Large intestine (tissue), 3 donors: ENCODE data around the gene SUN5. TPM values are rescaled to one million over a fixed set of nuclear protein-coding genes. Genes with fewer than 3 reads are reported as not detected.

ENCODE experiments used
- DNase-seq, 2 donors: peaks; one replicate each; pipeline versions ENCODE4 v3.0.0 to v3.0.0-alpha.2; 2013
- H3K27ac ChIP-seq: one replicate; pipeline ENCODE4 v1.5.1; 2013; ENCODE audit warnings: low read length
- H3K27me3 ChIP-seq: 2 replicates; pipeline ENCODE4 v1.6.1; 2013; ENCODE audit warnings: low read length; ENCODE audit not compliant: control insufficient read depth, insufficient read depth
- H3K36me3 ChIP-seq: 2 replicates; pipeline ENCODE4 v1.6.1; 2013; ENCODE audit warnings: low read length; ENCODE audit not compliant: control insufficient read depth, insufficient read depth
- H3K4me1 ChIP-seq: one replicate; pipeline ENCODE4 v1.6.1; 2013; ENCODE audit warnings: low read length; ENCODE audit not compliant: control insufficient read depth, insufficient read depth
- H3K4me3 ChIP-seq: one replicate; pipeline ENCODE4 v1.5.1; 2013; ENCODE audit warnings: low read length
- H3K9me3 ChIP-seq: one replicate; pipeline ENCODE4 v1.6.1; 2013; ENCODE audit warnings: mild to moderate bottlenecking, low read depth, low read length, moderate library complexity; ENCODE audit not compliant: control insufficient read depth
- WGBS: methylation state at CpG from one replicate; pipeline ENCODE4 v1.1.5; 2013; ENCODE audit warnings: low lambda C conversion rate; ENCODE audit not compliant: insufficient coverage; 5-methylcytosine and 5-hydroxymethylcytosine counted together
- polyA plus RNA-seq: library from polyadenylated mRNA; unstranded; fragments of 120-200 nt; gene quantifications from one replicate; pipeline ENCODE4 v1.2.1, GENCODE V29; 2013

The SUN5 gene
- polyA plus RNA-seq, 1 donor = not detected

DNA sequence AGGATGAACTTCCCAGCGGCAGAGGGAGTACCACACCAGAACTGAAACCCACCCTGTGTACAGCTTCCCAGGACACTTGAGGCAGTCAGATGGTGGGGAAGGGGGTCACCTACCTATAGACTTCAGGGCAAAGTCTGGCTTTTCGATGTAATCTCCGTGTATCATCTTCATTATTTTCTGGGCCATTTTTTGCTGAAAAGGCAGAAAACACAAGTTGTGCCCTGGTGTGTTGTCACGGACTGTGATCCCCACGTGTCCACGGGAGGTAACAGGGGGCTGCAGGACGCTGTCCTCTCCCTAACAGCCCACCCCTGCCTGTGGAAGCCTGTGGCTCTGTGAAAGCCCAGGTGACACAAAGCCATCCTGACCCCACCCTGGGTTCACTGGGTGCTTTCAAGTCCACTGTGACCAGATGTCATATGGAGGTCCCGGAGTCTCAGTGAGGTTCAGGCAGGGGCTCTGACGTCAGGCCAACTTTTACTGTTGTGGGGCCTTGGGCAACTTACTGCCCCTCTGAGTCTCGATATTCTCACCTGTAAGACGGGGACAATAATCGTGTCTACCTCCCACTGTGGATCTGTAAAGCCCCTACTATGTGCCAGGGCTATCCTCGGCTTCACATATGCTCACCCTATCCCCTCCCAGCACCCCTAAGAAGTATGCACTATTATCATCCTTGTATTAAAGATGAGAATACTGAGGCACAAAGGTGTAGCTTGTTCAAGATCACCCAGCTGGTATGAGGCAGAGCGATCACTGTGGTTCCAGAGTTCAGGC, 14.5 kb downstream of the SUN5 start:
- H3K4me1 ChIP-seq = no peaks in the 10 kb centered on the region
- DNase-seq = no peak
- no peaks in the 10 kb centered on the region for H3K27me3 ChIP-seq
- no peak overlapping the region for H3K4me3 ChIP-seq
- no peaks in the 10 kb centered on the region for H3K36me3 ChIP-seq
- WGBS = no CpG with 5 or more reads among the region's 14 CpGs
- no peaks in the 10 kb centered on the region for H3K9me3 ChIP-seq
- no peak overlapping the region for H3K27ac ChIP-seq

DNA sequence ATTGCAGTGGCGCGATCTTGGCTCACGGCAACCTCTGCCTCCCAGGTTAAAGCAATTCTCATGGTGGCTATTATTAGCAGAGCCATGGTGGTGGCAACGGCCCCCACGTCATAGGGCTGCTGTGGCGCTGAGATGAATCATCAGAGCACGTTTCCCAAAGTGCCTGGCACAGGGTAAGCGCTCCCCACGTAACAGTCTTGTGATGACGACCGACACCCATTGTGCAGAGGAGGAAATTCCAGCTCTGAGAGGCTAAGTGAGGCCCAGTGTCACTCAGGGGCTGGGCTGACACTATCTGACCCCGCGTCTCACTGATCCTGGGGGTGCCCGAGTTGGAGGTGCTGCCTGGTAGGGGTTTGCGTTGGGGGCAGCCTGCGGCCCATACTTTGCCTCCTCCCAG, 16.2 kb downstream of the SUN5 start:
- no CpG with 5 or more reads among the region's 16 CpGs for WGBS
- Histone ChIP-seq H3K27ac (no peak overlapping the region), H3K27me3 (no peaks in the 10 kb centered on the region), H3K4me3 (no peak overlapping the region), H3K9me3 (no peaks in the 10 kb centered on the region), H3K36me3 (no peaks in the 10 kb centered on the region), H3K4me1 (no peaks in the 10 kb centered on the region)
- DNase-seq = no peak

DNA sequence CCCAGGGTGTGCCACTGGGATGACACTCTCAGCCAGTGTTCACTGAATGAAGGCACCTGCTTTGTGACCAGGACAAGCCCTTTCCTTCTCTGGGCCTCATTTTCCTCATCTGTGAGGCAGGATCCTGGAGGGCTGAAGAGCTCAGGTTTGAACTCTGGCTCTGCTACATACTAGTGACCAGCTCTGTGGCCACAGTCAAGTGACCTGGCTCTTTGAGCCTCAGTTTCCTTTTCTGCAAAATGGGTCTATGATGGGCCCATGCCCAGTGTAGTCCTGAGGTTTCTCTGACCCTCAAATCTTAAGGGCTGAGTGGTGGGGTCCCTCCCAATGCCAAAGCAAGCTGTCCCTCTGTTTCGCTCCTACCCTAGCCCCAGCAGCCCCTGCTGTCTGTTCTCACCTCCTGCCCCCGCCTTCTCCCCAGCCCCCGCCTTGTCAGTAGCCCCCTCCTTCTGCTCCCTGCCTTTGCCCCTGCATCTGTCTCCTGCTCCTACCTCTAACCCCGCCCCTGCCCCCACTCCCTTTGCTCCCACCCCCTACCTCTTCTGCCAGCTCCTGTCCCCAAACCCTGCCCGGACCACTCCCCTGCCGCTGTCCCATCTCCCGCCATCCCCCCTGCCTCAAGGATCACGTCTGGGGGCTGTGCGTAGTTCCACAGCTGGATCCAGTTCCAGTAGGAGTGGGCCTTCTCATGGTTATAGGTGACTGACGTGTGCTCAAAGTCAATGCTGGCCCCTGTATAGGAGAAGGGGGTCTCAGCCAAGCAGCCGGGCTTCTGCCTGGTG, 17.0 kb downstream of the SUN5 start:
- WGBS = no CpG with 5 or more reads among the region's 11 CpGs
- Histone ChIP-seq H3K4me1 (no peaks in the 10 kb centered on the region), H3K27ac (no peak overlapping the region), H3K9me3 (no peaks in the 10 kb centered on the region), H3K27me3 (no peaks in the 10 kb centered on the region), H3K4me3 (no peak overlapping the region), H3K36me3 (no peaks in the 10 kb centered on the region)
- DNase-seq = no peak

DNA sequence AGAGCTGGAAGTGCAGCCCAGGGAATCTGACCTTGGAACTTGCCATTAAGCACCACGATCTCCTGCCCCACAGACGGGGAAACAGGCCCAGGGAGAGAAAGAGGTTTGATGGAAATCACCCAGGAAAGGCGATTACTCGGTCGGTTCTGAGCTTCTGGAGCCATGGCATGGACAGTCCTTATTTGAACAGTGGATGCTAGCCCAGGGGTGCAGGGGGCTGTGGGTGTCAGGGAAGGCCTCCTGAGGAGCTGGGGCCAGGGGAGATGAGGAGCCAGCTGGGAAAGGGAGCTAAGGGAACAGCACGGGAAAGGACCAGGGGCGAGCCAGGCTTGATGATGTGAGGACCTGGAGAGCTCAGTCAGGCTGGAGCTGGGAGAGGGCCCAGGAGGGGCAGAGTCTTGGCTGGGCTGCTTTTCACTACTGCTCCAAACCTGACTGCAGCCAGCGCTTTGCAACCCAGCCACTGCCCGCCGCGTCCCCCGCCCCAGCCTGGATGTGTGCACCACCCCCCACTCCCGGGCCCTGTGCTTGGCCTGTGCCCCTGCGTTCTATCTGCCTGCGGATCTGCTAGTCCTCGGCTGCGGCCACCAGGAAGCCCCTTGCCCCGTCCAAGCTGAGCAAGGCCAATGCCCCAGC, 17.8 kb downstream of the SUN5 start:
- no peaks in the 10 kb centered on the region for H3K9me3 ChIP-seq
- no peak overlapping the region for H3K27ac ChIP-seq
- no peaks in the 10 kb centered on the region for H3K4me1 ChIP-seq
- no peaks in the 10 kb centered on the region for H3K36me3 ChIP-seq
- no peak overlapping the region for H3K4me3 ChIP-seq
- 80% methylated on average over 1 of the region's 18 CpGs for WGBS
- no peak for DNase-seq
- H3K27me3 ChIP-seq = no peaks in the 10 kb centered on the region

DNA sequence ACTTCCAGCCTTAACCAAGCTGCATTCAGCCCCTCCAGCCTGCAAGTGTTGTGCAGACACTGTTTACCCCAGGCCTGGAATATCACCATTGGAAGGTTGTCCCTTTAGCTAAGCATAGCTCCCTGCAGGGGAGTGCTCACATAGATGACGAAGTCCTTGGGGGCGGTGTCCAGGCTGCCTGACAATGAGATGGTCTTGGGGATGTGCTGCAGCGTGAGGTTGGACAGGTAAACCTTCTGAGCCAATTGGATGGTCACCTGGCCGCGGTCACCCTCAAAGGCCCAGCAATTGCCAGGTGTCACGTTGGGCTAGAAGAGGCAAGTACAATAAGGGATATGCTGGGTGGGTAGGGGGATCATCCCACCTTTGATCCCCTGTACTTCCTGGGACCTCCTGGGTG, 18.6 kb downstream of the SUN5 start:
- Histone ChIP-seq H3K27me3 (no peaks in the 10 kb centered on the region), H3K36me3 (no peaks in the 10 kb centered on the region), H3K4me1 (no peaks in the 10 kb centered on the region), H3K27ac (no peak overlapping the region), H3K4me3 (no peak overlapping the region), H3K9me3 (no peaks in the 10 kb centered on the region)
- no peak for DNase-seq
- WGBS = no CpG with 5 or more reads among the region's 6 CpGs

DNA sequence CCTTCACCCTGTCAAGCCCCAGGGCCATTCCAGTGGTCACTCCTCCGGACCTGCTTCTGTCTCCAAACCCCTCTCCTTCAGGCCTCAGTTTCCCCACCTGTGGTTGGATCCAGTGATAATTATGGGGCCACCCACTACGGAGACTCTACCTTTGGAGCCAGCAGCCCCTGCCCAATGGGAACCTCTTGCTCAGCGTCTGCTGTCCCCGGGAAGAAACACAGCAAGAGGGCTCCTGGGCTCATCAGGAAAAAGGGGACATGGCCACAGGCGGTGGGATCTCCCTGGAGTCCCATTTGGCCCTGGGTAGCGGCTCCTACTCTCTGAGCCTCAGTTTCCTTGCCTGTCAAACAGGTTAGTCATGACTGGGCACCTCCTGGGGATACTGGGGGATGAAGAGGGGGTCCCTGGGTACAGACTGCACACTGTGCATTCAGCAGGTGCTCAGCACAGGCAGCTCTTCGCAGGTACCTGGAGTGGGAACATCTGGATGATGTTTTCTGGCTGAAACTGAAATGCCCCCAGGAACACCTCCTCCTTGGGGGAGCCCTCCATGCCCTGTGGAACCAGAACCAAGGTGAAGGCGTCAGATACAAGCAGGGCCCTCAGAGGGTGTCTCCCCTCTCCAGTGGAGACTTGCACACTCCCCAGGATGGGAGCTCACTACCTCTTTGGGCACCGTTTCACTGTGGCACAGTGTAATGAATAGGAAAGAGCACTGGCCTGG, 19.4 kb downstream of the SUN5 start:
- DNase-seq = no peak

DNA sequence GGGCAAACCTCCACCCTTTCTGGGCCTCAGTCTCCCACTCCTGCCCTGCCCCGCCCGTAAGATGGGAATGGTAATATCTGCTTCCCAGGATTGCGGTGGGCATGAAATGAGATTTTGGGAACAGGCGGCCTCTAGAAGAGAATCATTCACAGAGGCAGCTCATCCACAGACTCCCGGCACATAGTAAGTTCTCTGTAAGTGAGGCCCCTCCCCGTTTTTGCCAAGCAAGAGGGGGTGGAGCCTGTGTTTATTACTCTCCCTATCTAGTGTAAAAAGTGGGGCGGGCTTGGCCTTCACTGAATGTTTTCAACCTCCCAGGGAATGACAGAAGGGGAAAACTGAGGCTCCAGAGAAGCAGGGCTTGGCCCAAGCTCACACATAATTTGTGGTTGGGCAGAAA, 20.0 kb downstream of the SUN5 start:
- WGBS = no CpG with 5 or more reads among the region's 7 CpGs
- H3K4me3 ChIP-seq = no peak overlapping the region
- no peaks in the 10 kb centered on the region for H3K27me3 ChIP-seq
- H3K27ac ChIP-seq = no peak overlapping the region
- H3K36me3 ChIP-seq = no peaks in the 10 kb centered on the region
- DNase-seq = peak in 1 of 2 donors; percentile 31
- H3K4me1 ChIP-seq = no peaks in the 10 kb centered on the region
- no peaks in the 10 kb centered on the region for H3K9me3 ChIP-seq

More for the DNA sequence above, 19.4 kb downstream of the SUN5 start:
- Histone ChIP-seq H3K9me3 (no peaks in the 10 kb centered on the region), H3K36me3 (no peaks in the 10 kb centered on the region), H3K4me1 (no peaks in the 10 kb centered on the region), H3K27ac (no peak overlapping the region), H3K4me3 (no peak overlapping the region), H3K27me3 (no peaks in the 10 kb centered on the region)
- WGBS = no CpG with 5 or more reads among the region's 9 CpGs

DNA sequence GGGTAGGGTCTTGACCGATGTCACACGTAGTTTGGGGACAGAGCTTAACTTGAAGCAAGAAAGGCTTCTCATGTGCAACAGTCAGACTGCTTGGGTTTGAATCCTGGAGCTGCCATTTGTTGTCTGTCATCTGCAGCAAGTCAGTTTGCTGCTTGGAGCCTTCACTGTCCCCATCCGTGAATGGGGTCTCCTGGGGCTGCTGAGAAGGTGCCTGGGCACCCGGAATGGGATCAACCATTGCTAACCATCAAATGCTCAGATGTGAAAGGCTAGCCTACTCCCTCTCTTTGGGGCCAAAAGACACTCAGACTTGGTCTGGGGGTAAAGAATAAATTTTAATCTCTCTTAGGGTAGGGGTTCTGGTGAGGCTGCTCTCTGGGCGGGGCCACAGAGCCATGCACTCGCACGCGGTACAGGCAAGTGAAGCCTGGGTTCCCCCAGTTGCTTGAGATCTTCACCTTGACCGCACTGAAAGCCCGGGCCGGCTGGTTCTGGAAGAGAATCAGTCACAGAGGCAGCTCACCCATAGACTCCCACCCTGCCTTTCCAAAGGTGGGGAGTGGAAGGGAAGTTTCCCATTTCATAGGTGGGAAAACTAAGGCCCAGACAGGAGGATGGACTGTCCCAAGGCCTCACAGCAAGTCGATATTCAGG, 20.6 kb downstream of the SUN5 start:
- H3K9me3 ChIP-seq = no peaks in the 10 kb centered on the region
- DNase-seq = no peak
- no peaks in the 10 kb centered on the region for H3K4me1 ChIP-seq
- no CpG with 5 or more reads among the region's 12 CpGs for WGBS
- no peaks in the 10 kb centered on the region for H3K36me3 ChIP-seq
- no peak overlapping the region for H3K27ac ChIP-seq
- no peak overlapping the region for H3K4me3 ChIP-seq
- H3K27me3 ChIP-seq = no peaks in the 10 kb centered on the region

DNA sequence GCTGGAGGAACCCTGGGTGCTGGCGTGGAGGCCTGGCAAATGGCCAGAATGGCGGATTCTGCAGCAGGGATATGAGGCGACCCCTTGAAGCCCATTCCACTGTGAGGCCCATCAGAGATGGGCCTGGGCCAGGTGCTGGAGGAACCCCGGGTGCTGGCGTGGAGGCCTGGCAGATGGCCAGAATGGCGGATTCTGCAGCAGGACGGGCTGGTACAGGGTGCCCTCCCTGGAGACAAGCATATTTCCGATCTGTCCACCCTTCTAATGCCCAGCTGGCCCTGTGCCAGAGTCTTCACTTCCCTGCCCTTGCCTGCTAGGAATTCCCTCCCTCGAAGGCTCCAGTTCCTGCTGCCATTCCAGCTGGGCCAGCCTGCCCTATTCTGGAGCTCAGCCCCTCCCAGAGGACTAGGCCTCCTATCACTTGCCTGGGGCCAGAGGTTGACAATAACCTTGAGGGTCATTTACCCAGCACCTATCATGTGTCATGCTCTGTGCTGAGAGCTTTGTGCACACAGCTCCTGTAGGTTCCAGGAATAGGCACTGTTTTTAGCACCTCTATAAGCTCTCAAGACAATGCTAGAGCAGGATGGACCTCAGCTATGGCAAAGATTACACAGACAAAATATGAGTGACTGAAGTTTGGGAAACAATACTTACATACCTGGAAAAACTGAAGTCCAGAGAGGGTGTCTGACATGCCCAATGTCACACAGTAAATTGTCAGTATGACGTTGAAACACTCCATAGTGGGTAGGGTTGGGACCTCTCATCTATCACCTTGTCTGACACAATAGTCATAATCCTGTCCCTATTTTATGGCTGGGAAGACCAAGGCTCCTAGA, 21.4 kb downstream of the SUN5 start:
- no peaks in the 10 kb centered on the region for H3K27me3 ChIP-seq
- H3K4me3 ChIP-seq = no peak overlapping the region
- no peaks in the 10 kb centered on the region for H3K4me1 ChIP-seq
- no peak overlapping the region for H3K27ac ChIP-seq
- no peaks in the 10 kb centered on the region for H3K9me3 ChIP-seq
- DNase-seq = peak in 1 of 2 donors; percentile 37
- no CpG with 5 or more reads among the region's 10 CpGs for WGBS
- H3K36me3 ChIP-seq = no peaks in the 10 kb centered on the region
